HepG2 (cell line): Measurements from ENCODE around the gene EYA4. TPM values are rescaled to one million over a fixed set of nuclear protein-coding genes. Genes with fewer than 3 reads are reported as not detected.

Experiments used
- ATAC-seq: fragments of 200-7000 bp; cut with Tn5 transposase; 3 replicates; pipeline ENCODE4 v1.9.1; 2020; ENCODE audit warnings: mild to moderate bottlenecking, moderate library complexity
- BruUV-seq: library from RNA; stranded (reverse); fragments of 400-500 nt; replicated peaks from 2 replicates; lab custom pipeline; 2021; lab: Mats Ljungman, UMichigan
- CTCF ChIA-PET: fragments of 300-600 bp; formaldehyde crosslinking; extraction: SDS; loops from one replicate; lab custom pipeline; 2021; ENCODE audit warnings: low total read pairs, inconsistent platforms, low intra/inter-chr PET ratio; lab: Yijun Ruan, JAX
- POLR2A ChIA-PET: fragments of 350-600 bp; sonication (Branson Sonifier 250); formaldehyde crosslinking; loops from one replicate; lab custom pipeline; 2020; ENCODE audit warnings: antibody characterized with exemption, inconsistent platforms; lab: Yijun Ruan, JAX
- DNase-seq: peaks from one replicate; pipeline ENCODE4 v3.0.0-alpha.2; 2015; ENCODE audit warnings: low spot score
- FAIRE-seq: peaks from 3 replicates; lab custom pipeline; 2011; peaks lifted over from hg19 to GRCh38; lab: Jason Lieb, UNC
- H2AFZ ChIP-seq: one replicate; pipeline ENCODE4 v1.6.1; 2011; ENCODE audit warnings: low read length, inconsistent platforms
- H3K27ac ChIP-seq: fragments of 300-600 bp; 3 replicates; pipeline ENCODE4 v1.8.0; 2011; ENCODE audit warnings: mixed run types, mild to moderate bottlenecking, mixed read lengths, low read length, inconsistent platforms; ENCODE audit not compliant: insufficient read depth; ENCODE audit errors: extremely low read length
- H3K27me3 ChIP-seq, 2 experiments: fragments of 200-600 bp in 1 of 2; 2 replicates in 1 of 2; 3 replicates in 1 of 2; pipeline versions ENCODE4 v1.6.0 to v1.8.0; 2011; ENCODE audit warnings: low read length in 2 of 2, mild to moderate bottlenecking in 2 of 2, moderate library complexity in 2 of 2, inconsistent platforms in 1 of 2; ENCODE audit not compliant: insufficient read depth in 2 of 2, control insufficient read depth in 1 of 2
- H3K36me3 ChIP-seq, 2 experiments: fragments of 200-600 bp in 1 of 2; replicated peaks in 1 of 2; 2 replicates in 1 of 2; 3 replicates in 1 of 2; pipeline versions ENCODE4 v1.5.1 to v1.8.0; 2011; ENCODE audit warnings: low read length in 2 of 2, inconsistent platforms in 1 of 2; ENCODE audit not compliant: insufficient read depth in 2 of 2, control insufficient read depth in 1 of 2
- H3K4me1 ChIP-seq: 2 replicates; pipeline ENCODE4 v1.5.1; 2012; ENCODE audit warnings: low read length, inconsistent platforms; ENCODE audit not compliant: insufficient read depth
- H3K4me2 ChIP-seq: 2 replicates; pipeline ENCODE4 v1.6.0; 2011; ENCODE audit warnings: low read depth, low read length, inconsistent platforms
- H3K4me3 ChIP-seq, 3 experiments: fragments of 200-600 bp in 1 of 3; sonication (generic), shearing (Covaris generic) in 1 of 3; replicated peaks in 1 of 3; 2 replicates each; pipeline ENCODE4 v1.5.1; 2011 to 2016; ENCODE audit warnings: low read length in 3 of 3, inconsistent platforms in 2 of 3, low read depth in 2 of 3, mild to moderate bottlenecking in 2 of 3, control low read depth in 1 of 3, mixed read lengths in 1 of 3; ENCODE audit not compliant: insufficient read depth in 1 of 3
- H3K79me2 ChIP-seq: one replicate; pipeline ENCODE4 v1.6.1; 2011; ENCODE audit warnings: low read length, inconsistent platforms; ENCODE audit not compliant: insufficient read depth
- H3K9ac ChIP-seq: 2 replicates; pipeline ENCODE4 v1.6.0; 2011; ENCODE audit warnings: mild to moderate bottlenecking, low read depth, low read length, inconsistent platforms; ENCODE audit not compliant: insufficient read depth
- H3K9me3 ChIP-seq: 2 replicates; pipeline ENCODE4 v1.5.1; 2012; ENCODE audit warnings: mild to moderate bottlenecking, low read length
- H4K20me1 ChIP-seq: 2 replicates; pipeline ENCODE4 v1.6.0; 2011; ENCODE audit warnings: inconsistent platforms, mild to moderate bottlenecking, low read length, moderate library complexity; ENCODE audit not compliant: insufficient read depth
- CAMTA2 ChIP-seq: sonication (generic); formaldehyde crosslinking; IDR thresholded peaks from 2 replicates; pipeline ENCODE4 v1.4.0; 2020; ENCODE audit warnings: mild to moderate bottlenecking, missing genetic modification reagents, borderline replicate concordance
- DR1 ChIP-seq: sonication (generic); formaldehyde crosslinking; IDR thresholded peaks from 2 replicates; pipeline ENCODE4 v1.8.0; 2021; ENCODE audit warnings: mild to moderate bottlenecking, missing genetic modification reagents, inconsistent platforms
- ERF ChIP-seq: IDR thresholded peaks from 2 replicates; pipeline ENCODE4 v1.6.1; 2018; ENCODE audit warnings: missing biosample characterization, missing genetic modification reagents
- GZF1 ChIP-seq: sonication (generic); formaldehyde crosslinking; IDR thresholded peaks from 2 replicates; pipeline ENCODE4 v1.5.1; 2020; ENCODE audit warnings: mild to moderate bottlenecking, missing genetic modification reagents
- MNT ChIP-seq: fragments of 450-650 bp; IDR thresholded peaks from 2 replicates; pipeline ENCODE4 v1.6.1; 2016
- SUZ12 ChIP-seq: fragments of 150-350 bp; IDR thresholded peaks from 2 replicates; pipeline ENCODE4 v1.6.1; 2014; ENCODE audit warnings: low read depth, low read length
- ZNF205 ChIP-seq: IDR thresholded peaks from 2 replicates; pipeline ENCODE4 v1.6.1; 2018; ENCODE audit warnings: missing biosample characterization, missing genetic modification reagents
- ZNF224 ChIP-seq: sonication (generic); formaldehyde crosslinking; IDR thresholded peaks from 2 replicates; pipeline ENCODE4 v1.5.0; 2020; ENCODE audit warnings: mild to moderate bottlenecking, missing genetic modification reagents
- ZNF446 ChIP-seq: sonication (generic); formaldehyde crosslinking; IDR thresholded peaks from 2 replicates; pipeline ENCODE4 v1.5.0; 2020; ENCODE audit warnings: mild to moderate bottlenecking, missing genetic modification reagents
- ZNF552 ChIP-seq: sonication (generic); formaldehyde crosslinking; IDR thresholded peaks from 2 replicates; pipeline ENCODE4 v1.9.0; 2022; ENCODE audit warnings: missing genetic modification reagents, mild to moderate bottlenecking, borderline replicate concordance
- ZNF598 ChIP-seq: sonication (generic); formaldehyde crosslinking; IDR thresholded peaks from 2 replicates; pipeline ENCODE4 v1.5.1; 2020; ENCODE audit warnings: mild to moderate bottlenecking, missing genetic modification reagents, borderline replicate concordance
- ZNF605 ChIP-seq: sonication (generic); formaldehyde crosslinking; IDR thresholded peaks from 2 replicates; pipeline ENCODE4 v1.8.0; 2022; ENCODE audit warnings: mild to moderate bottlenecking, missing genetic modification reagents
- ZNF768 ChIP-seq: sonication (generic); formaldehyde crosslinking; IDR thresholded peaks from 2 replicates; pipeline ENCODE4 v1.4.0; 2020; ENCODE audit warnings: missing genetic modification reagents
- WGBS: methylation state at CpG from one replicate; pipeline ENCODE4 v1.1.6; 2017; ENCODE audit warnings: low lambda C conversion rate; 5-methylcytosine and 5-hydroxymethylcytosine counted together
- in situ Hi-C: cut with HindIII; loops from 2 replicates; pipeline ENCODE4 v1.10.0; 2017; ENCODE audit warnings: low pct_unique_long_range_greater_than_20kb; ENCODE audit not compliant: extremely low pct_ligation_motif_present
- intact Hi-C: fragments of 100-400 bp; cut with micrococcal nuclease; formaldehyde crosslinking; loops from one replicate; pipeline ENCODE4 v1.10.0; 2022; ENCODE audit not compliant: unreplicated experiment
- polyA plus RNA-seq, 8 experiments: library from polyadenylated mRNA; depleted of rRNA in 3 of 8; stranded (reverse) in 7 of 8; unstranded in 1 of 8; fragments of >200 nt; fragmentation: Illumina TruSeq in 4 of 8; extraction: Trizol in 4 of 8; gene quantifications; 2 replicates each; pipeline versions ENCODE4 v1.2.1 to v1.2.3, GENCODE V29; 2011 to 2016; ENCODE audit warnings: low read depth in 4 of 8, missing spikeins in 1 of 8, mixed read lengths in 1 of 8; ENCODE audit not compliant: insufficient read depth in 1 of 8
- total RNA-seq, 5 experiments: library from RNA; depleted of rRNA; stranded (reverse); fragments of >200 nt; fragmentation: Illumina TruSeq; extraction: Trizol; gene quantifications; 2 replicates each; pipeline ENCODE4 v1.2.3, GENCODE V29; 2016; ENCODE audit warnings: low read depth in 1 of 5
- TF ChIP-seq, protein P1 (sequence below): sonication (generic); formaldehyde crosslinking; conservative IDR thresholded peaks from 2 replicates; pipeline ENCODE4 v1.5.0; 2020; ENCODE audit warnings: missing genetic modification reagents
- TF ChIP-seq, protein P2 (sequence below): sonication (generic); formaldehyde crosslinking; IDR thresholded peaks from 2 replicates; pipeline ENCODE4 v1.8.1; 2023; ENCODE audit warnings: mild to moderate bottlenecking, missing genetic modification reagents

Gene EYA4
- total and polyA plus RNA-seq, 2 of the 13 experiments (the other 11 are each of a cell fraction or from before 2014, with no cell fraction given) = not detected

GRCh38 chr6:133447924-133448323, 206.8 kb downstream of the EYA4 start (continued):
- TF ChIP-seq ZNF598 (CRISPR knock-in tag) (no peak), CAMTA2 (CRISPR knock-in tag) (no peak), ZNF205 (CRISPR knock-in tag) (no peak), ZNF224 (no peak)

DNA sequence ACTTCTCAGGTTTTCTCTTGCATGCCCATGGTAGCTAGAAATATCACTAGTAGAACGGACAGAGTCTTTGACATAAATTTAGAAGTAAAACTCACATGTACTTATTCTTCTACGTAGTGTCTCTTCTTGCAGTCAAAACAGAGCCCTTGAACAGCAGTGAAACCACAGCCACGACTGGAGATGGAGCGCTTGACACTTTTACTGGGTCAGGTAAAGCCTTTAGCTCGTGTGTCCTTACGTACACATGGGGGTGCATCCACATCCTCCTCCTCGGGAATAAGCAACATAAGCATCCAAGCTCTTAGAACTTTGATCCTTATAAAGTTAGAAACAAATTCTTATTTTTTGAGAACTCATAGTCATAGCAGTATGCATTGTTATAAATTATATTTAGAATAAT, 215.3 kb downstream of the EYA4 start:
- H3K79me2 ChIP-seq = no peaks in the 10 kb centered on the region
- FAIRE-seq = no peak
- no peak for TF ChIP-seq SUZ12
- no peak for TF ChIP-seq ZNF552 (CRISPR knock-in tag)
- no peak for TF ChIP-seq ERF
- no peak for TF ChIP-seq GZF1 (CRISPR knock-in tag)
- TF ChIP-seq ZNF768 = no peak
- no peak for TF ChIP-seq DR1
- TF ChIP-seq ZNF605 (CRISPR knock-in tag) = no peak
- TF ChIP-seq MNT = no peak
- no peak for TF ChIP-seq ZNF446 (CRISPR knock-in tag)
- TF ChIP-seq, protein P1, sequence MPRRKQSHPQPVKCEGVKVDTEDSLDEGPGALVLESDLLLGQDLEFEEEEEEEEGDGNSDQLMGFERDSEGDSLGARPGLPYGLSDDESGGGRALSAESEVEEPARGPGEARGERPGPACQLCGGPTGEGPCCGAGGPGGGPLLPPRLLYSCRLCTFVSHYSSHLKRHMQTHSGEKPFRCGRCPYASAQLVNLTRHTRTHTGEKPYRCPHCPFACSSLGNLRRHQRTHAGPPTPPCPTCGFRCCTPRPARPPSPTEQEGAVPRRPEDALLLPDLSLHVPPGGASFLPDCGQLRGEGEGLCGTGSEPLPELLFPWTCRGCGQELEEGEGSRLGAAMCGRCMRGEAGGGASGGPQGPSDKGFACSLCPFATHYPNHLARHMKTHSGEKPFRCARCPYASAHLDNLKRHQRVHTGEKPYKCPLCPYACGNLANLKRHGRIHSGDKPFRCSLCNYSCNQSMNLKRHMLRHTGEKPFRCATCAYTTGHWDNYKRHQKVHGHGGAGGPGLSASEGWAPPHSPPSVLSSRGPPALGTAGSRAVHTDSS (CRISPR knock-in tag) = no peak
- TF ChIP-seq, protein P2, sequence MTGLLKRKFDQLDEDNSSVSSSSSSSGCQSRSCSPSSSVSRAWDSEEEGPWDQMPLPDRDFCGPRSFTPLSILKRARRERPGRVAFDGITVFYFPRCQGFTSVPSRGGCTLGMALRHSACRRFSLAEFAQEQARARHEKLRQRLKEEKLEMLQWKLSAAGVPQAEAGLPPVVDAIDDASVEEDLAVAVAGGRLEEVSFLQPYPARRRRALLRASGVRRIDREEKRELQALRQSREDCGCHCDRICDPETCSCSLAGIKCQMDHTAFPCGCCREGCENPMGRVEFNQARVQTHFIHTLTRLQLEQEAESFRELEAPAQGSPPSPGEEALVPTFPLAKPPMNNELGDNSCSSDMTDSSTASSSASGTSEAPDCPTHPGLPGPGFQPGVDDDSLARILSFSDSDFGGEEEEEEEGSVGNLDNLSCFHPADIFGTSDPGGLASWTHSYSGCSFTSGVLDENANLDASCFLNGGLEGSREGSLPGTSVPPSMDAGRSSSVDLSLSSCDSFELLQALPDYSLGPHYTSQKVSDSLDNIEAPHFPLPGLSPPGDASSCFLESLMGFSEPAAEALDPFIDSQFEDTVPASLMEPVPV = no peak
- no peak overlapping the region for H3K27ac ChIP-seq
- no peak overlapping the region for H3K4me3 ChIP-seq
- 25% methylated on average over 7 of the region's 7 CpGs for WGBS
- DNase-seq = no peak
- in situ Hi-C loops = no loop called here
- H3K27me3 ChIP-seq = no peaks in the 10 kb centered on the region; a peak in 1 of 5 replicates
- H4K20me1 ChIP-seq = no peaks in the 10 kb centered on the region
- intact Hi-C loops = no loop called here
- ChIA-PET POLR2A (no interaction called here), CTCF (no interaction called here)
- H3K9ac ChIP-seq = no peak overlapping the region
- no peaks in the 10 kb centered on the region for H3K9me3 ChIP-seq
- no peak overlapping the region for H2AFZ ChIP-seq
- BruUV-seq = no TSS peak
- H3K36me3 ChIP-seq = no peaks in the 10 kb centered on the region
- H3K4me1 ChIP-seq = no peaks in the 10 kb centered on the region
- H3K4me2 ChIP-seq = no peak overlapping the region
- no peak for ATAC-seq
